HepG2 (cell line): ENCODE results near the gene TRMT1L.

Experiments
- EP300 ChIP-seq, 3 experiments: sonication (generic) in 1 of 3; formaldehyde crosslinking in 1 of 3; IDR thresholded peaks; 2 replicates each; pipeline versions ENCODE4 v1.5.1 to v1.6.1; 2011 to 2020; ENCODE audit warnings: low read depth in 2 of 3, low read length in 2 of 3, borderline replicate concordance in 1 of 3, improper control_type of control experiment in 1 of 3, mild to moderate bottlenecking in 1 of 3, missing genetic modification reagents in 1 of 3, moderate library complexity in 1 of 3
- TF ChIP-seq, protein P1 (sequence below): sonication (generic); formaldehyde crosslinking; IDR thresholded peaks from 2 replicates; pipeline ENCODE4 v1.5.0; 2020; ENCODE audit warnings: mild to moderate bottlenecking, missing genetic modification reagents, moderate library complexity

DNA sequence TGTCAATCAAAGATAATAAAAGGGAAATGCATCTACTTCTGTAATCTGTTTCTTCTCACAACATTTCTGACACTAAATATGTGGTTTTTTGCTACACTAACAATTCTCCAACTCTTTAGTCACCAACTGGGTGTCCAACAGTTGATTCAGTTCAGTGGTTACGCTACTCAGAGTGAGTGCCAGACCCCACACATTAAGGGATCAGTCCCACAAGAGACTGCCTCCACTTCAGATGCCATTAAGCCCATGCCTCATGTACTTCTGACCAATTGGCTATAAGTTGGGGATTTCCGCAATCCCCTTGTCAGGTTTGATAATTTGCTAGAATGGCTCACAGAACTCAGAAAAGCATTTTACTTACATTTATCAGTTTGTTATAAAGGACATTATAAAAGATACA is 83.0 kb downstream of the TRMT1L start:
- TF ChIP-seq, protein P1, sequence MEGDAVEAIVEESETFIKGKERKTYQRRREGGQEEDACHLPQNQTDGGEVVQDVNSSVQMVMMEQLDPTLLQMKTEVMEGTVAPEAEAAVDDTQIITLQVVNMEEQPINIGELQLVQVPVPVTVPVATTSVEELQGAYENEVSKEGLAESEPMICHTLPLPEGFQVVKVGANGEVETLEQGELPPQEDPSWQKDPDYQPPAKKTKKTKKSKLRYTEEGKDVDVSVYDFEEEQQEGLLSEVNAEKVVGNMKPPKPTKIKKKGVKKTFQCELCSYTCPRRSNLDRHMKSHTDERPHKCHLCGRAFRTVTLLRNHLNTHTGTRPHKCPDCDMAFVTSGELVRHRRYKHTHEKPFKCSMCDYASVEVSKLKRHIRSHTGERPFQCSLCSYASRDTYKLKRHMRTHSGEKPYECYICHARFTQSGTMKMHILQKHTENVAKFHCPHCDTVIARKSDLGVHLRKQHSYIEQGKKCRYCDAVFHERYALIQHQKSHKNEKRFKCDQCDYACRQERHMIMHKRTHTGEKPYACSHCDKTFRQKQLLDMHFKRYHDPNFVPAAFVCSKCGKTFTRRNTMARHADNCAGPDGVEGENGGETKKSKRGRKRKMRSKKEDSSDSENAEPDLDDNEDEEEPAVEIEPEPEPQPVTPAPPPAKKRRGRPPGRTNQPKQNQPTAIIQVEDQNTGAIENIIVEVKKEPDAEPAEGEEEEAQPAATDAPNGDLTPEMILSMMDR (CRISPR knock-in tag): no peak
- TF ChIP-seq EP300 (IDR thresholded peaks at IDR 0.05; ENCODE audit: low read depth in 2 of 2, low read length in 2 of 2) (no peak), EP300 (CRISPR knock-in tag; IDR thresholded peaks at IDR 0.05; ENCODE audit: borderline replicate concordance) (no peak)
